IMR-90 (cell line): ENCODE measurements around the gene NFKBIA.

Experiments
- CEBPB ChIP-seq: IDR thresholded peaks from 2 replicates; pipeline ENCODE4 v1.6.1; 2012; ENCODE audit warnings: low read depth, low read length, improper control_type of control experiment
- CTCF ChIP-seq: conservative IDR thresholded peaks from 2 replicates; pipeline ENCODE4 v1.5.1; 2012; ENCODE audit warnings: mild to moderate bottlenecking, low read depth, low read length, improper control_type of control experiment
- POLR2A ChIP-seq: IDR thresholded peaks from 2 replicates; pipeline ENCODE4 v1.6.1; 2012; ENCODE audit warnings: mild to moderate bottlenecking, low read depth, low read length
- RFX5 ChIP-seq: IDR thresholded peaks from 2 replicates; pipeline ENCODE4 v1.8.0; 2012; ENCODE audit warnings: low read depth, mild to moderate bottlenecking, low read length, moderate library complexity

- no peak for TF ChIP-seq POLR2A
- TF ChIP-seq CEBPB, result no peak
- TF ChIP-seq CTCF, result no peak
- TF ChIP-seq RFX5, result no peak
These were observed 17.9 kb downstream of the NFKBIA start for GRCh38 chr14:35386673-35387125.
